Mesenchymal stem cell (in vitro differentiated cells and primary cell): Measurements from ENCODE around the gene DCAKD. TPM values are rescaled to one million over a fixed set of nuclear protein-coding genes. Genes with fewer than 3 reads are reported as not detected.

ENCODE experiments used
- DNase-seq: peaks from one replicate; pipeline ENCODE4 v3.0.0-alpha.2; 2013
- H2AFZ ChIP-seq: one replicate; pipeline ENCODE4 v1.6.1; 2013; ENCODE audit warnings: low read depth, mild to moderate bottlenecking, control low read depth, inconsistent platforms, low read length, moderate library complexity
- H2AK5ac ChIP-seq: 2 replicates; pipeline ENCODE4 v1.6.1; 2013; ENCODE audit warnings: low read length, moderate library complexity, mild to moderate bottlenecking, inconsistent platforms; ENCODE audit not compliant: severe bottlenecking
- H2BK120ac ChIP-seq: one replicate; pipeline ENCODE4 v1.6.1; 2013; ENCODE audit warnings: low read depth, mild to moderate bottlenecking, inconsistent platforms, low read length, moderate library complexity
- H2BK12ac ChIP-seq, 2 experiments: one replicate each; pipeline ENCODE4 v1.6.1; 2013; ENCODE audit warnings: inconsistent platforms in 2 of 2, low read length in 2 of 2, mild to moderate bottlenecking in 2 of 2, moderate library complexity in 2 of 2, control low read depth in 1 of 2
- H2BK15ac ChIP-seq: one replicate; pipeline ENCODE4 v1.6.1; 2013; ENCODE audit warnings: mild to moderate bottlenecking, low read depth, inconsistent platforms; ENCODE audit not compliant: poor library complexity, severe bottlenecking
- H2BK5ac ChIP-seq: 2 replicates; pipeline ENCODE4 v1.6.1; 2013; ENCODE audit warnings: low read depth, mild to moderate bottlenecking, low read length, control low read depth, inconsistent platforms; ENCODE audit not compliant: poor library complexity, severe bottlenecking
- H3K14ac ChIP-seq, 2 experiments: one replicate each; pipeline ENCODE4 v1.6.1; 2013; ENCODE audit warnings: inconsistent platforms in 2 of 2, low read length in 2 of 2, control low read depth in 1 of 2, mild to moderate bottlenecking in 1 of 2, moderate library complexity in 1 of 2
- H3K18ac ChIP-seq, 2 experiments: one replicate each; pipeline ENCODE4 v1.6.1; 2013; ENCODE audit warnings: inconsistent platforms in 2 of 2, low read length in 2 of 2, control low read depth in 1 of 2, low read depth in 1 of 2, mild to moderate bottlenecking in 1 of 2
- H3K23ac ChIP-seq, 2 experiments: one replicate each; pipeline ENCODE4 v1.6.1; 2013; ENCODE audit warnings: inconsistent platforms in 2 of 2, low read length in 2 of 2, mild to moderate bottlenecking in 2 of 2, moderate library complexity in 2 of 2, control low read depth in 1 of 2
- H3K27ac ChIP-seq: 2 replicates; pipeline ENCODE4 v1.5.1; 2013; ENCODE audit warnings: mild to moderate bottlenecking, moderate library complexity, low read length, control low read depth, inconsistent platforms; ENCODE audit not compliant: poor library complexity, severe bottlenecking
- H3K27me3 ChIP-seq, 2 experiments: 2 replicates each; pipeline versions ENCODE4 v1.6.1 to v1.7.0; 2013; ENCODE audit warnings: low read length in 2 of 2, mild to moderate bottlenecking in 2 of 2, moderate library complexity in 2 of 2, control low read depth in 1 of 2, inconsistent platforms in 1 of 2; ENCODE audit not compliant: control insufficient read depth in 1 of 2, insufficient read depth in 1 of 2
- H3K36me3 ChIP-seq, 2 experiments: 2 replicates each; pipeline versions ENCODE4 v1.6.1 to v1.7.0; 2013; ENCODE audit warnings: low read length in 2 of 2, control low read depth in 1 of 2, inconsistent platforms in 1 of 2, low read depth in 1 of 2, mild to moderate bottlenecking in 1 of 2; ENCODE audit not compliant: insufficient read depth in 2 of 2, control insufficient read depth in 1 of 2
- H3K4ac ChIP-seq, 2 experiments: one replicate each; pipeline ENCODE4 v1.6.1; 2013; ENCODE audit warnings: inconsistent platforms in 2 of 2, low read length in 2 of 2, mild to moderate bottlenecking in 2 of 2, moderate library complexity in 2 of 2, control low read depth in 1 of 2, low read depth in 1 of 2
- H3K4me1 ChIP-seq: 2 replicates; pipeline ENCODE4 v1.6.1; 2013; ENCODE audit warnings: low read depth, low read length, control low read depth; ENCODE audit not compliant: control insufficient read depth, insufficient read depth
- H3K4me2 ChIP-seq: 2 replicates; pipeline ENCODE4 v1.6.1; 2013; ENCODE audit warnings: low read length, mild to moderate bottlenecking, inconsistent platforms; ENCODE audit not compliant: poor library complexity, severe bottlenecking
- H3K4me3 ChIP-seq, 2 experiments: 2 replicates each; pipeline versions ENCODE4 v1.5.1 to v1.7.0; 2013; ENCODE audit warnings: low read length in 2 of 2, mild to moderate bottlenecking in 2 of 2, control low read depth in 1 of 2, low read depth in 1 of 2; ENCODE audit not compliant: insufficient read depth in 1 of 2
- H3K79me1 ChIP-seq: replicated peaks from 2 replicates; pipeline ENCODE4 v1.6.1; 2013; ENCODE audit warnings: mild to moderate bottlenecking, control low read depth, low read length, inconsistent platforms; ENCODE audit not compliant: poor library complexity, severe bottlenecking
- H3K9ac ChIP-seq: 2 replicates; pipeline ENCODE4 v1.7.0; 2013; ENCODE audit warnings: mild to moderate bottlenecking, low read length, moderate library complexity
- H3K9me3 ChIP-seq: 2 replicates; pipeline ENCODE4 v1.7.0; 2013; ENCODE audit warnings: mild to moderate bottlenecking, low read length; ENCODE audit not compliant: control insufficient read depth
- H4K8ac ChIP-seq: one replicate; pipeline ENCODE4 v1.6.1; 2013; ENCODE audit warnings: inconsistent platforms, mild to moderate bottlenecking, low read length, moderate library complexity
- H4K91ac ChIP-seq: one replicate; pipeline ENCODE4 v1.6.1; 2013; ENCODE audit warnings: mild to moderate bottlenecking, low read length, inconsistent platforms
- WGBS: methylation state at CpG from one replicate; pipeline ENCODE4 v1.1.7; 2013; ENCODE audit warnings: mixed read lengths; 5-methylcytosine and 5-hydroxymethylcytosine counted together
- polyA plus RNA-seq, 2 experiments: library from polyadenylated mRNA; stranded (reverse); fragments of 200-250 nt; gene quantifications; one replicate each; pipeline ENCODE4 v1.2.3, GENCODE V29; 2013

The DCAKD gene, protein sequence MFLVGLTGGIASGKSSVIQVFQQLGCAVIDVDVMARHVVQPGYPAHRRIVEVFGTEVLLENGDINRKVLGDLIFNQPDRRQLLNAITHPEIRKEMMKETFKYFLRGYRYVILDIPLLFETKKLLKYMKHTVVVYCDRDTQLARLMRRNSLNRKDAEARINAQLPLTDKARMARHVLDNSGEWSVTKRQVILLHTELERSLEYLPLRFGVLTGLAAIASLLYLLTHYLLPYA
- 21.4 TPM for polyA plus RNA-seq (2013, experiment 1 of 2)
- 21.3 TPM for polyA plus RNA-seq (2013, experiment 2 of 2)

GRCh38 chr17:45051060-45051719 is at the start of gene DCAKD:
DCAKD (minus strand) TSS chr17:45051632; CDS start chr17:45034885, 16,747 bp downstream.
- Histone ChIP-seq H2AFZ (peak within 1 kb of the TSS; percentile 63), H2BK120ac (peak within 1 kb of the TSS; percentile 73), H2AK5ac (peak within 1 kb of the TSS; percentile 69), H4K91ac (peak within 1 kb of the TSS; percentile 94), H3K18ac (peak within 1 kb of the TSS; percentile 81 to 84), H2BK15ac (peak within 1 kb of the TSS; percentile 52), H2BK5ac (no peak within 1 kb of the TSS), H3K4me1 (peaks cover 10% of the 10 kb centered on the region), H3K27me3 (no peaks in the 10 kb centered on the region), H3K4me3 (peak within 1 kb of the TSS; percentile 60 to 87), H2BK12ac (peak within 1 kb of the TSS in 1 of 2 experiments; percentile 15), H3K23ac (no peak within 1 kb of the TSS), H3K4ac (peak within 1 kb of the TSS; percentile 75 to 95), H3K36me3 (no peaks in the 10 kb centered on the region), H4K8ac (peak within 1 kb of the TSS; percentile 90), H3K14ac (peak within 1 kb of the TSS in 1 of 2 experiments; percentile 91), H3K9ac (peak within 1 kb of the TSS; percentile 96), H3K9me3 (no peaks in the 10 kb centered on the region), H3K79me1 (peaks cover 13% of the 10 kb centered on the region), H3K4me2 (peak within 1 kb of the TSS; percentile 86), H3K27ac (peak within 1 kb of the TSS; percentile 85)
- peak; percentile 96 for DNase-seq
- 1% methylated on average over 28 of the region's 56 CpGs for WGBS

DNA sequence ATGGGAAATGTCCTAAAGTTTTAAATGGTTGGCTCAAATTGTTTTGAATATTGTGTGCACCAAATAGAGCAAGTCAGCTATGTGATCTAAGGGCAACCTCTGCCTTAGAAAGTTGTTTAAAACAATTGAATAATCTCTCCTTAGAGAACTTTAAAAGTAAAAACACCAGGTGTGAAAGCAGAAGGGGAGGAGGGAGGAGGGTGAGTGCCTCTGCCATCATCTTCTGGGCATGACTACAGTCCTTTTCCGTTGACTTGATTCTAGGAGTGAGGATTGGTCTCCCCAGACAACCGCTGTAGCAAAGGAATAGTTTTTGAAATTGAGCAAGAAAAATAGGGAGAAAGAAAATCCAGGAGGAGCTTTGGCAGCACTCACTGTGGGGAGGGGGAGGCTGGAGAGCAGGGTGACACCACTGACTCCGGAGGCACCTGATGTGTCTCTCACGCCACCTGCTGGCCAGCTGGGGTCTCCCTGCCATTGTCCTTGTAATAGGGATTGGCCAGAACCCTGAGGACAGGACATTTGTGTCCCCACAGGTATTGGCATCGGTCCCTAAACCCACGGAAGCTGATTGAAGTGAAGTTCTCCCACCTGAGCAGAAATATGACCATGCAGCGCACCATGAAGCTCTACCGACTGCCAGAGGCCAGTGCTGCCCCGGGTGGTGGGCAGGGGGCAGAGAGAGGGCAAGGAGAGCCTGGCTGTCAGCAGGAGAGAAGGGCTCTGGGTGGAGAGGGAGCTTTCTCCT is 47.6 kb upstream of the DCAKD start:
- Histone ChIP-seq H3K4me1 (peaks cover 20% of the 10 kb centered on the region), H2BK120ac (no peak overlapping the region), H4K91ac (no peak overlapping the region), H3K4me2 (no peak overlapping the region), H3K14ac (no peak overlapping the region), H3K9ac (peak overlapping the region; percentile 63), H3K27ac (peak overlapping the region; percentile 35), H3K36me3 (peaks cover 71 to 77% of the 10 kb centered on the region in 2 experiments), H3K79me1 (peaks cover 35% of the 10 kb centered on the region), H3K4me3 (no peak overlapping the region), H3K4ac (no peak overlapping the region), H3K9me3 (no peaks in the 10 kb centered on the region), H2AFZ (no peak overlapping the region), H2AK5ac (no peak overlapping the region), H4K8ac (no peak overlapping the region), H3K18ac (no peak overlapping the region), H2BK12ac (no peak overlapping the region), H3K27me3 (no peaks in the 10 kb centered on the region), H3K23ac (no peak overlapping the region), H2BK5ac (no peak overlapping the region), H2BK15ac (no peak overlapping the region)
- WGBS, result 51% methylated on average over 9 of the region's 9 CpGs
- DNase-seq, result peak; percentile 84

- H3K14ac ChIP-seq, result no peak overlapping the region
- no peak overlapping the region for H3K27ac ChIP-seq
- H4K91ac ChIP-seq, result no peak overlapping the region
- H3K4ac ChIP-seq, result no peak overlapping the region
- H2BK120ac ChIP-seq, result no peak overlapping the region
- DNase-seq, result no peak
- H3K4me2 ChIP-seq, result no peak overlapping the region
- H3K4me3 ChIP-seq, result no peak overlapping the region
- whole genome bisulfite sequencing, result 94% methylated on average over 12 of the region's 13 CpGs
- peaks cover 70 to 76% of the 10 kb centered on the region in 2 experiments for H3K36me3 ChIP-seq
- no peaks in the 10 kb centered on the region for H3K9me3 ChIP-seq
- H2BK15ac ChIP-seq, result peak overlapping the region; percentile 15
- no peak overlapping the region for H2AFZ ChIP-seq
- no peak overlapping the region for H3K23ac ChIP-seq
- no peak overlapping the region for H3K18ac ChIP-seq
- H4K8ac ChIP-seq, result peak overlapping the region; percentile 84
- H2AK5ac ChIP-seq, result no peak overlapping the region
- H3K79me1 ChIP-seq, result peaks cover 32% of the 10 kb centered on the region
- peak overlapping the region; percentile 63 for H3K9ac ChIP-seq
- H2BK12ac ChIP-seq, result peak overlapping the region in 1 of 2 experiments; percentile 29
- no peak overlapping the region for H2BK5ac ChIP-seq
- H3K27me3 ChIP-seq, result no peaks in the 10 kb centered on the region
- peaks cover 22% of the 10 kb centered on the region for H3K4me1 ChIP-seq
These were observed 46.8 kb upstream of the DCAKD start for GRCh38 chr17:45098081-45098868.
